ENCODE data around the gene RMND5B. TPM values are rescaled to one million over a fixed set of nuclear protein-coding genes. Genes with fewer than 3 reads are reported as not detected.

The RMND5B gene
- total RNA-seq, 4 donors from 2014 or later = 36.7 to 149 (median 37.8) TPM

- TF ChIP-seq EP300 (IDR thresholded peaks at IDR 0.05; ENCODE audit: low read depth) = no peak
- no peak overlapping the region for H3K27ac ChIP-seq
- no peaks in the 10 kb centered on the region for H3K27me3 ChIP-seq
- no peaks in the 10 kb centered on the region for H3K9me3 ChIP-seq
- WGBS, 2 donors (ENCODE audit: low coverage in 1 of 2) = 67 to 82% methylated on average over 4 to 6 of the region's 6 CpGs
- H3K36me3 ChIP-seq = peaks cover 0 to 30% (median 12%) of the 10 kb centered on the region in 4 donors
- in situ Hi-C loops (cut with MboI; ENCODE audit: low pct_ligation_motif_present in 1 of 4, low pct_unique_long_range_greater_than_20kb in 1 of 4, low sequenced_read_pairs in 3 of 4) = no loop called here
- H3K4me1 ChIP-seq = peaks cover 0 to 3% (median 0%) of the 10 kb centered on the region in 4 donors
- H3K4me3 ChIP-seq = no peak overlapping the region
- intact Hi-C loops (cut with DNase I; ENCODE audit: low total_unique reads) = no loop called here
- DNase-seq = no peak
Measured at GRCh38 chr5:178143246-178143645, 12.4 kb downstream of the RMND5B start.

DNA sequence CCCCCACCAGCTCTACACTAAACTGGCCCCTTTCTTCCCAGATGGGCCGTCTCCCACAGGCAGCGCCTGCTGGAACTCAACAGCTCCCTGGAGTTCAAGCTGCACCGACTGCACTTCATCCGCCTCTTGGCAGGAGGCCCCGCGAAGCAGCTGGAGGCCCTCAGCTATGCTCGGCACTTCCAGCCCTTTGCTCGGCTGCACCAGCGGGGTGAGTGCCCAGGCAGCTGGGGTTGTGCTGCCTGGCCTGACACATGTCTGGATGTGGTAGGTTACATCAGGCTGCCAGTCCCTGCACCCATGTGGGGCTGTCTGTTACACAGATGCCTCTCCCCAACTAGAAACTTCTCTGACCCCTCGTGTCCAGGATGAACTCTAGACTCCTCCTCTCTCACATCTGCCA is 13.1 kb downstream of the RMND5B start:
- WGBS, 2 donors (ENCODE audit: low coverage in 1 of 2) = 71% methylated on average over 4 of the region's 10 CpGs; no CpG with 5 or more reads in 1 of the 2 donors

GRCh38 chr5:178145965-178146820 is 15.4 kb downstream of the RMND5B start:
- H3K4me3 ChIP-seq = no peak overlapping the region
- intact Hi-C loops (cut with DNase I; ENCODE audit: low total_unique reads) = no loop called here
- peak; percentile 79 for DNase-seq
- no peaks in the 10 kb centered on the region for H3K9me3 ChIP-seq
- no peaks in the 10 kb centered on the region for H3K27me3 ChIP-seq
- H3K4me1 ChIP-seq = peaks cover 0 to 3% (median 0%) of the 10 kb centered on the region in 4 donors
- TF ChIP-seq EP300 (IDR thresholded peaks at IDR 0.05; ENCODE audit: low read depth) (no peak), POLR2A (IDR thresholded peaks at IDR 0.05) (no peak), POLR2AphosphoS5 (IDR thresholded peaks at IDR 0.05) (no peak)
- TF ChIP-seq, protein P1, sequence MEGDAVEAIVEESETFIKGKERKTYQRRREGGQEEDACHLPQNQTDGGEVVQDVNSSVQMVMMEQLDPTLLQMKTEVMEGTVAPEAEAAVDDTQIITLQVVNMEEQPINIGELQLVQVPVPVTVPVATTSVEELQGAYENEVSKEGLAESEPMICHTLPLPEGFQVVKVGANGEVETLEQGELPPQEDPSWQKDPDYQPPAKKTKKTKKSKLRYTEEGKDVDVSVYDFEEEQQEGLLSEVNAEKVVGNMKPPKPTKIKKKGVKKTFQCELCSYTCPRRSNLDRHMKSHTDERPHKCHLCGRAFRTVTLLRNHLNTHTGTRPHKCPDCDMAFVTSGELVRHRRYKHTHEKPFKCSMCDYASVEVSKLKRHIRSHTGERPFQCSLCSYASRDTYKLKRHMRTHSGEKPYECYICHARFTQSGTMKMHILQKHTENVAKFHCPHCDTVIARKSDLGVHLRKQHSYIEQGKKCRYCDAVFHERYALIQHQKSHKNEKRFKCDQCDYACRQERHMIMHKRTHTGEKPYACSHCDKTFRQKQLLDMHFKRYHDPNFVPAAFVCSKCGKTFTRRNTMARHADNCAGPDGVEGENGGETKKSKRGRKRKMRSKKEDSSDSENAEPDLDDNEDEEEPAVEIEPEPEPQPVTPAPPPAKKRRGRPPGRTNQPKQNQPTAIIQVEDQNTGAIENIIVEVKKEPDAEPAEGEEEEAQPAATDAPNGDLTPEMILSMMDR (IDR thresholded peaks at IDR 0.05) = peak; percentile 62 to 79 (median 70)
- 53% methylated on average over 14 of the region's 14 CpGs; no CpG with 5 or more reads in 1 of the 2 donors for WGBS, 2 donors (ENCODE audit: low coverage in 1 of 2)
- peaks cover 0 to 18% (median 7%) of the 10 kb centered on the region in 4 donors for H3K36me3 ChIP-seq
- in situ Hi-C loops (cut with MboI; ENCODE audit: low pct_ligation_motif_present in 1 of 4, low pct_unique_long_range_greater_than_20kb in 1 of 4, low sequenced_read_pairs in 3 of 4) = no loop called here
- no peak overlapping the region for H3K27ac ChIP-seq

More for the DNA sequence above, 13.1 kb downstream of the RMND5B start:
- H3K9me3 ChIP-seq = no peaks in the 10 kb centered on the region
- in situ Hi-C loops (cut with MboI; ENCODE audit: low pct_ligation_motif_present in 1 of 4, low pct_unique_long_range_greater_than_20kb in 1 of 4, low sequenced_read_pairs in 3 of 4) (no loop called here), intact Hi-C loops (cut with DNase I; ENCODE audit: low total_unique reads) (no loop called here)
- DNase-seq = peak; percentile 28
- peaks cover 0 to 3% (median 0%) of the 10 kb centered on the region in 4 donors for H3K4me1 ChIP-seq
- H3K4me3 ChIP-seq = no peak overlapping the region
- H3K27ac ChIP-seq = no peak overlapping the region
- peaks cover 0 to 30% (median 12%) of the 10 kb centered on the region in 4 donors for H3K36me3 ChIP-seq
- TF ChIP-seq, protein P1 (IDR thresholded peaks at IDR 0.05) = no peak
- peak; percentile 14 to 57 (median 16) for TF ChIP-seq POLR2AphosphoS5 (IDR thresholded peaks at IDR 0.05)
- TF ChIP-seq POLR2A (IDR thresholded peaks at IDR 0.05) = no peak
- TF ChIP-seq EP300 (IDR thresholded peaks at IDR 0.05; ENCODE audit: low read depth) = no peak
- no peaks in the 10 kb centered on the region for H3K27me3 ChIP-seq

- H3K36me3 ChIP-seq = peaks cover 0 to 18% (median 7%) of the 10 kb centered on the region in 4 donors
- TF ChIP-seq EP300 (IDR thresholded peaks at IDR 0.05; ENCODE audit: low read depth) (no peak), POLR2AphosphoS5 (IDR thresholded peaks at IDR 0.05) (no peak), POLR2A (IDR thresholded peaks at IDR 0.05) (no peak)
- TF ChIP-seq, protein P1 (IDR thresholded peaks at IDR 0.05) = no peak
Measured at GRCh38 chr5:178147406-178147805, 16.6 kb downstream of the RMND5B start.

More at GRCh38 chr5:178147406-178147805, 16.6 kb downstream of the RMND5B start:
- peaks cover 0 to 5% (median 2%) of the 10 kb centered on the region in 4 donors for H3K4me1 ChIP-seq
- no peak overlapping the region for H3K4me3 ChIP-seq
- no peak for DNase-seq
- 88 to 90% methylated on average over 2 to 15 of the region's 15 CpGs for WGBS, 2 donors (ENCODE audit: low coverage in 1 of 2)
- in situ Hi-C loops (cut with MboI; ENCODE audit: low pct_ligation_motif_present in 1 of 4, low pct_unique_long_range_greater_than_20kb in 1 of 4, low sequenced_read_pairs in 3 of 4) = no loop called here
- no peaks in the 10 kb centered on the region for H3K9me3 ChIP-seq
- intact Hi-C loops (cut with DNase I; ENCODE audit: low total_unique reads) = no loop called here
- H3K27ac ChIP-seq = no peak overlapping the region
- no peaks in the 10 kb centered on the region for H3K27me3 ChIP-seq
